Stimulated activated CD4-positive, alpha-beta T cell treated with anti-CD3 and anti-CD28 coated beads, Interleukin-15, amount 100 ng/mL, for 24 hours (primary cell): ENCODE measurements around the gene ADAMTS10.
A peak's percentile ranks its signal among the peaks of the same experiment; 100 is the strongest.
"Not testable (repeated sequence)": the region's sequence is repeated elsewhere in the genome, so short reads cannot be mapped to it uniquely, and the experiment has no call there.

Source experiments
- DNase-seq: peaks from one replicate; pipeline ENCODE4 v3.0.0-alpha.2; 2020

Gene ADAMTS10

DNA sequence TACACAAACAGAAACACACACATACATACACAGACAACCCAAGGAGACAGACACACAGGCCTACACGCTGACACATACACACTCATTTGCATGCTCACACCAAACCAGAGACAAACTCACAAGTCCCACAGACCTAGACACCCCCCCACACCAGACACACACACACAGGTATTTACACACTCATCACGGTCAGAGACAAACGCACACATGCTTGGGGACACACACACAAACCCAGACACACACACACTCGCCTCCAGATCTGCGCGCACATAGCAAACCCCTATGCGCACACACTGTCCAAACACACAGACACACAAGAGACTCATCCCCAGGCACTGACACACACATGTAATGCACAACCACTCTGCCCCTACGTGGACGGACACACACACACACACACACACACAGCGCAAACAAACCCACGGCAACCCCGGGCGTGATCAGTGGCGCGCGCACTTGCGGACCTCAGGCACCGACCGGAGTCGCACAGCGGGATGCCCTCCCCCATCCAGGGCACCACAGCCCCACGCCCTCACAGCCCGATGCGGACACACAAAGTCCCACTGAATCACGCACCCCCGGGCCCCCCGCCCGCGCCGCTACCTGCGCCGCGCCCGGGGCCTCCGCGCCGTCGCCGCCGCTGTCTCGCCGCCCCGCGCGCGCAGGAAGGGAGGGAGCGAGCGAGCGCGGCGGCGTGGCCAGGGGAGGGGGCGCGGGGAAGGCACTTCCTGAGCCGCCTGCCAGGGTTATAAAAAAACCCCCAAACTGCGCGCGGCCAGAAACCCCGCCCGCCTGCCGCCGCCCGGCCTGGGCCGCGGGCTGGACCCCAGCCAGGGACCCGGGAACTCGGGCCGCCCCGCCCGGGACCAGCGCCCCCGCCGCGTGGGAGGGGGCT is at the start of gene ADAMTS10:
TSS of gene ADAMTS10 (minus strand) at position 675 of the 895 bp plus-strand sequence. CDS start 5,005 bp downstream, outside the sequence.
- peak; percentile 41 for DNase-seq

- DNase-seq: no peak
These were observed 49.4 kb upstream of the ADAMTS10 start for GRCh38 chr19:8659905-8660304.

DNA sequence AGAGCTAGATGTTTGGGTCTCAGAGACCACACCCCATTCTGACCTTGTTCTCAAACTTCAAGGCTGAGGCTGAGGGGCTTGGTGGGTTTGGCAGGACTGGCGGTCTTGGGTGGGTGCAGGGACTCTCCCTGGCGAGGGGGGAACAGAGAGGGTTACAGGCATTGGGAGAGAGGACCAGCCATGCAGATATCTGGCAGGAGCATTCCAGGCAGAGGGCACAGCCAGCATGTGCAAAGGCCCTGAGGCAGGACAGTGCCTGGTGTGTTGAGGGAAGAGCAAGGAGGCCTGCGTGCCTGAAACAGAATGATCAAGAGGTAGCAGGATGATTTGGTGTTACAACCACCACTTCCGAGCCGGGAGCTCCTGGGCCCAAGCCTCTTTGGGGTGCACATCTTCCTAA is 47.4 kb upstream of the ADAMTS10 start:
- no peak for DNase-seq

DNA sequence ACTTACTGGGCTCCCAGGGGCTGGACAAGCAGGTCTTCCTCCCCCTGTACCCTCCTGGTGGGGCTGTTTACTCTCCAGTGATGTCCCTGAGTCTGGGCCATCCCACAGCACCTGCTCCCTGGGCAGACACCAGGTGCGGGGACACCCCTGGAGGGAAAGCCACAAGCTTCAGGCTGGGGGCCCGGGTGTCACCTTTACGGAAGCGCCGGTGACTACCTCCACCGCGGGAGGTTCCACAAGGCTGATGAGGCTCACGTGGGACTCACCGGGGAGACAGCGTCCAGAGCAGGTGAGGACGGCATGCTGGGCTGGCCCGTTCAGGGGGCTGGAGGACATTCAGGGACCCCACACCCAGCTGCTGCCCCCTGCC is 44.8 kb upstream of the ADAMTS10 start:
- DNase-seq: peak; percentile 30

GRCh38 chr19:8654591-8655339 is 44.2 kb upstream of the ADAMTS10 start:
- peak; percentile 75 for DNase-seq

GRCh38 chr19:8648240-8648639 is 37.7 kb upstream of the ADAMTS10 start:
- no peak for DNase-seq

DNA sequence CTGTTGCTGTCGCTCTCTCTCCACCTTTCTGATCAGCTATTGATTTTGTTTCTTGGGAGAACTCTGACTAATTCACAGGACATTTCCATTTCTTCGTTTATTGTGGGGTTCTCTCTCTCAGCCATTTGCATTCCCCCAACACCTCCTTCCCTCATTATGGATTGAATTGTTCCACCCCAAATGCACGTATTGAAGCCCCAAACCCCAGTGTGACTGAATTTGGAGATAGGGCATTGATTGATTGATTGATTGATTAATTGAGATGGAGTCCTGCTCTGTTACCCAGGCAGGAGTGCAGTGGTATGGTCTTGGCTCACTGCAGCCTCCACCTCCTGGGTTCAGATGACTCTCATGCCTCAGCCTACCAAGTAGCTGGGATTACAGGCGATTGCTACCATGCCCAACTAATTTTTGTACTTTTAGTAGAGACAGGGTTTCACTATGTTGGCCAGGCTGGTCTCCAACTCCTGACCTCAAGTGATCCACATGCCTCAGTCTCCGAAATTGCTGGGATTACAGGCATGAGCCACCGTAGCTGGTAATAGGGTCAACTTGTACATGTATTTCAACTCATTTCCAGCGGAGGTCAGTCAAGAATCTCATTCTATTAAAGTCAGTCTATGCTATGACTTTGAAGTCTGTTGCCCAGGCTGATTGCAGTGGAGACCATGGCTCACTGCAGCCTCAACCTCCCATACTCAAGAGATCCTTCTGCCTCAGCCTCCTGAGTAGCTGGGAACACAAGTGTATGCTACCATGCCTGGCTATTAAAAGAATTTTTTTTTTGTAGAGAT is 33.5 kb upstream of the ADAMTS10 start:
- DNase-seq: no peak

GRCh38 chr19:8642561-8642960 is 32.0 kb upstream of the ADAMTS10 start:
- no peak for DNase-seq

DNA sequence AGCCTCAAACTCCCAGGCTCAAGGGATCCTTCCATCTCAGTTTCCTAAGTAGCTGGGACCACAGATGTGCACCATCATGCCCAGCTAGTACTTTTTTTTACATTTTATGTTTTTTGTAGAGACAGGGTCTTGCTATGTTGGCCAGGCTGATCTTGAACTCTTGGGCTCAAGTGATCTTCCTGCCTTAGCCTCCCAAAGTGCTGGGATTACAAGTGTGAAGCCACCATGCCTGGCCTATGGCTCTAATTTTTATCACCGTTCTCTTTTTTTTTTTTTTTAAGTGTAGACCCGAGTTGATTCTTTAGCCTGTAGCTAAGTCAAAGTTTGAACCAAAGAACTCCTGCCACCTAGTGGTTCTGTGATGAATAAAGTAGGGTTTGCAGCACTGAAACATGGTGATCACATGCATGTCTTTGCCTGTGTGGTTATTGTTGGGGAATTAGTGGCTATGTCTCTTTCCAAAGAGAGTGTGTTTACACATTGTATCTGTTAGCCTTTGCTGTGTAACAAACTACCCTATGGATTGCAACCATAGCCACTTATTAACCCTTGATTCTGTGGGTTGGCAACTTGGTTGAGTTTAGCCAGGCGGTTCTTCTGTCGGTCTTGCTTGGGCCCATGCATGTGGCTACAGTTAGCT is 31.5 kb upstream of the ADAMTS10 start:
- no peak for DNase-seq

DNA sequence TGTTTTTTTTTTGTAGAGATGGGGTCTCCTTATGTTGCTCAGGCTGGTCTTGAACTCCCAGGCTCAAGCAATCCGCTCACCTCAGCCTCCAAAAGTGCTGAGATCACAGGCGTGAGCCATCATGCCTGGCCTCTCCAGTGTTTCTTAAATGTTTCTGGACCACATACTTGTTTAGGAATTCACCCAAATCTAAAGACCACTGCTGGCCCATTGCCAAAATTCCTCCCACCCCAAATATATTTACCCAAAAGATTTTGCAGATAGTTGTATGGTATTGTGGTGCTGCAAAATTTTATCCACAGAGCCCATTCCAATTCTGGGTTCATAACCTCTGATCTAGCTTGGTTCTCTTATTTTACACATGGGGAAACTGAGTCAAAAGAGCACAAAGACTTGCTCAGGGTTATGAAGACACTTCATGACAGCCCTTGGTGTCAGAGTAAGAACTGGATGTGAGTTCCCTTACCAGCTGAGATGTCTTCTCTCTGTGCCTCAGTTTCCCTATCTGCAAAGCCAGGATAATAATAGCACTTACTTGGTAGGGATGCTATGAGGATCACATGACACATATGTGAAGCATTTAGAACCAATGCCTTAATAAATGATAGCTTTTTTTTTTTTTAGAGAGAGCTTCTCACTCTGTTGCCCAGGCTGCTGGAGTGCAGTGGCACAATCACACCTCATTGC is 30.8 kb upstream of the ADAMTS10 start:
- no peak for DNase-seq

GRCh38 chr19:8640402-8641004 is 30.0 kb upstream of the ADAMTS10 start:
- no peak for DNase-seq

- DNase-seq: no peak
These were observed 29.4 kb upstream of the ADAMTS10 start for GRCh38 chr19:8639821-8640401.

- peak; percentile 14 for DNase-seq
These were observed 27.6 kb upstream of the ADAMTS10 start for GRCh38 chr19:8638078-8638619.

DNA sequence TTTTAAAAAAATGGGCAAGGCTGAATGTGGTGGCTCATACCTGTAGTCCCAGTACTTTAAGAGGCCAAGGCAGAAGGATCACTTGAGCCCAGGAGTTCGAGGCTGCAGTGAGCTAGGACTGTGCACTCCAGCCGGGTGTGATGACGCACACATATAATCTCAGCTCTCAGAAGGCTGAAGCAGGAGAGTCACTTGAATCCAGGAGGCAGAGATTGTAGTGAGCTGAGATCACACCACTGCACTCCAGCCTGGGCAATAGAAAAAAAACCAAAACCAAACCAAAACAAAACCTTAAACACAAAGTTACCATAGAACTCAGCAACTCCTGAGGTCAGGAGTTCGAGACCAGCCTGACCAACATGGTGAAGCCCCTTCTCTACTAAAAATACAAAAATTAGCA is 26.6 kb upstream of the ADAMTS10 start:
- DNase-seq: not testable (repeated sequence)

DNA sequence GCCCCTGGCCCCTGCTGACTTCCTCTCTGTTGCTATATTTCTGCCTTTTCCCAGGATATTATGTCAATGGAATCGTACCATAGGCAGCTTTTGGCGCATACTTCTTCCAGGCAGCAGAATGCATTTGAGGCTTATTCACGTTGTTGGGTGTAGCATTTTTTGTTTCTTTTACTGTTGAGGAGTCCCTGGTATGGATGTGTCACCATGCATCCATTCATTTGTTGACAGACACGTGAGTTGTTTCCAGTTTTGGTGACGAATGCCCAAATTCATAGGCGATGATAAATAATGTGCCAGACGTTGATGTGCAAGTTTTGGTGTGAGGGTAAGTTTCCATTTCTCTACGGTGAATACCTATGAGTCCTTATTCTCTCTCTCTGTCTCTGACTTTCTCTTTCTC is 24.9 kb upstream of the ADAMTS10 start:
- DNase-seq: no peak

DNA sequence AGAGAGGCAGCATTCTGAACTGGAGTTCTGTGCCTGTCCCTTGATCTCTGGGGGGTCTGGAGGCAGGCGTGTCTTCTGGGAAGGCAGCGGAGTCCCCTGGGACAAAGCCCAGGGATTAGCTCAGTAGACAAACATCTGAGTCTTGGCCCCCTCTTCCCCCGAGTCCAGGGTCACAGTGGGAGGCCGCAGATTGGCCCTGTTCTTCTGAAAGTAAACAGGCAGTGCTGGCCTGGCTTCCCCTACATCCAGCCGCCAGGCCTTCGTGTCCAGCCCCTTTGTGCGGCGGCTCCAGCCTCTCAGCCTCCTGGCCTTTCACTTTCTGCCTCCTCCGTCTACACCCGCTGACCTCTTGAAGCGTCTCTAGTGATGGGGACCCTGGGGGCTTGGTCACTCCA is 20.9 kb upstream of the ADAMTS10 start:
- DNase-seq: no peak

- no peak for DNase-seq
These were observed 20.4 kb upstream of the ADAMTS10 start for GRCh38 chr19:8630796-8631424.

GRCh38 chr19:8629996-8630683 is 19.6 kb upstream of the ADAMTS10 start, which contains the start of gene NFILZ:
Gene NFILZ (plus strand): TSS chr19:8630633. CDS start chr19:8676766, 46,133 bp downstream.
- DNase-seq: no peak

DNA sequence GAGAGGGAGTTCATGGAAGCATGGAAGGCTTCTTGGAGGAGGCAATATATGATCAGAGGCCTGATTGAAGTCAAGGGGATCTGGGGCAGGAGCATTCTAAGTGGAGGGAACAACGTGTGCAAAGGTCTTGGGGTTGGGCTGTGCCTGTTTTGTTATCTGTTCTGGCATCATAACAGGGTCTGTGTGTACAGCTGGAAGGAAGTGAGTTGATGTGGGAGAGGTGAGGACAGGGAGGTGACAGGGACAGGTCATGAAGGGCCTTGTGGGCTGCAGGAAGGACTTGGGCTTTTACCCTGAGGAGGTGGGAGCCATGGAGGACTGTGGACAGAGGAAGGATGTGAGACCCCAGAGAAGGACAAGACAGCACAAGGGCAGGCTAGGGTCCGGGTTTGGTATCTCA is 18.7 kb upstream of the ADAMTS10 start:
- no peak for DNase-seq

DNA sequence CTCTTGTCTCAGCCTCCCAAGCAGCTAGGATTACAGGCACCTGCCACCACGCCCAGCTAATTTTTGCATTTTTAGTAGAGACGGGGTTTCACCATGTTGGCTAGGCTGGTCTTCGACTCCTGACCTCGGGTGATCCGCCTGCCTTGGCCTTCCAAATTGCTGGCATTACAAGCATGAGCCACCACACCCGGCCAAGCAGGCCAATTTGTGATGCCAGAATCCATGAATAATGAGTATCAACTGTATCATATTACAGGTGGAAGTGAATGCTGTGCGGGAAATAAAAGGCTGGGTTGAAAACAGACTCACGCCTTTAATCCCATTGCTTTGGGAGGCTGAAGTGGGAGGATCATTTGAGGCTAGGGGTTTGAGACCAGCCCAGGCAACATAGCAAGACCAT is 16.3 kb upstream of the ADAMTS10 start:
- no peak for DNase-seq
